GM23338 (cell line): ENCODE results near the gene EXOC4. TPM values are rescaled to one million over a fixed set of nuclear protein-coding genes. Genes with fewer than 3 reads are reported as not detected.

Experiments
- ATAC-seq: fragments of 200-7000 bp; cut with Tn5 transposase; 3 replicates; pipeline ENCODE4 v1.9.1; 2020
- DNase-seq: peaks from one replicate; pipeline ENCODE4 v3.0.0-alpha.2; 2015; ENCODE audit warnings: low spot score
- H2AFZ ChIP-seq: fragments of 200-600 bp; sonication (generic); 2 replicates; pipeline ENCODE4 v1.8.0; 2016; ENCODE audit warnings: antibody characterized with exemption, mild to moderate bottlenecking, moderate library complexity
- H3F3A ChIP-seq: fragments of 200-600 bp; sonication (generic); replicated peaks from 2 replicates; pipeline ENCODE4 v1.8.0; 2017; ENCODE audit warnings: antibody characterized with exemption, mixed run types, low read depth
- H3K27ac ChIP-seq: fragments of 200-600 bp; sonication (generic); 2 replicates; pipeline ENCODE4 v1.6.1; 2016; ENCODE audit warnings: low read depth
- H3K27me3 ChIP-seq: fragments of 200-600 bp; sonication (generic); 2 replicates; pipeline ENCODE4 v1.8.0; 2016; ENCODE audit warnings: mild to moderate bottlenecking, mixed run types, moderate library complexity; ENCODE audit not compliant: insufficient read depth
- H3K36me3 ChIP-seq: fragments of 200-600 bp; sonication (generic); 2 replicates; pipeline ENCODE4 v1.8.0; 2016; ENCODE audit warnings: mild to moderate bottlenecking; ENCODE audit not compliant: insufficient read depth
- H3K4me1 ChIP-seq: fragments of 200-600 bp; sonication (generic); 2 replicates; pipeline ENCODE4 v1.8.0; 2016; ENCODE audit warnings: mild to moderate bottlenecking, moderate library complexity; ENCODE audit not compliant: insufficient read depth
- H3K4me2 ChIP-seq: fragments of 200-600 bp; sonication (generic); 2 replicates; pipeline ENCODE4 v1.7.1; 2017; ENCODE audit warnings: mixed run types
- H3K4me3 ChIP-seq: fragments of 200-600 bp; sonication (generic); 2 replicates; pipeline ENCODE4 v1.6.1; 2016; ENCODE audit warnings: mixed run types
- H3K79me2 ChIP-seq: fragments of 200-600 bp; sonication (generic); replicated peaks from 2 replicates; pipeline ENCODE4 v1.8.0; 2017; ENCODE audit warnings: mild to moderate bottlenecking; ENCODE audit not compliant: insufficient read depth
- H3K9me2 ChIP-seq: fragments of 200-600 bp; sonication (generic); 2 replicates; pipeline ENCODE4 v1.8.0; 2017; ENCODE audit not compliant: insufficient read depth
- H4K20me1 ChIP-seq: fragments of 200-600 bp; sonication (generic); replicated peaks from 2 replicates; pipeline ENCODE4 v1.8.0; 2017; ENCODE audit warnings: mild to moderate bottlenecking; ENCODE audit not compliant: insufficient read depth
- H3K27ac Mint-ChIP-seq: 2 replicates; pipeline ENCODE4 v1.8.0; 2020; ENCODE audit warnings: inconsistent platforms, mild to moderate bottlenecking, moderate library complexity, mixed read lengths
- H3K27me3 Mint-ChIP-seq: 3 replicates; pipeline ENCODE4 v1.8.0; 2022; ENCODE audit warnings: low read depth, mild to moderate bottlenecking, moderate library complexity, mixed read lengths, inconsistent platforms; ENCODE audit not compliant: insufficient read depth, poor library complexity
- H3K36me3 Mint-ChIP-seq: 3 replicates; pipeline ENCODE4 v1.8.0; 2021; ENCODE audit warnings: low read depth, mild to moderate bottlenecking, inconsistent platforms, moderate library complexity, mixed read lengths
- H3K4me1 Mint-ChIP-seq: 3 replicates; pipeline ENCODE4 v1.8.0; 2020; ENCODE audit warnings: mild to moderate bottlenecking, inconsistent platforms, mixed read lengths
- H3K4me3 Mint-ChIP-seq: 3 replicates; pipeline ENCODE4 v1.8.0; 2021; ENCODE audit warnings: moderate library complexity, mild to moderate bottlenecking, inconsistent platforms, mixed read lengths
- H3K9me3 Mint-ChIP-seq: 3 replicates; pipeline ENCODE4 v1.8.0; 2020; ENCODE audit warnings: moderate library complexity, mild to moderate bottlenecking, inconsistent platforms, mixed read lengths
- CREB1 ChIP-seq: fragments of 250-450 bp; sonication (Bioruptor Pico); IDR thresholded peaks from 2 replicates; pipeline ENCODE4 v1.5.0; 2020; ENCODE audit warnings: low read depth, mild to moderate bottlenecking, moderate library complexity
- CTCF ChIP-seq, 2 experiments: fragments of 200-600 bp in 1 of 2; sonication (generic) in 1 of 2; conservative IDR thresholded peaks; 2 replicates each; pipeline versions ENCODE4 v1.5.1 to v1.6.1; 2016 to 2017; ENCODE audit warnings: antibody characterized with exemption in 2 of 2, low read depth in 2 of 2, mild to moderate bottlenecking in 2 of 2, moderate library complexity in 1 of 2
- ETS1 ChIP-seq: IDR thresholded peaks from 2 replicates; pipeline ENCODE4 v1.6.1; 2016; ENCODE audit warnings: antibody characterized with exemption
- EZH2 ChIP-seq: fragments of 200-600 bp; sonication (generic); IDR thresholded peaks from one replicate; pipeline ENCODE4 v1.8.0; 2017; ENCODE audit warnings: antibody characterized with exemption, mild to moderate bottlenecking, low read depth; ENCODE audit not compliant: unreplicated experiment
- EZH2phosphoT487 ChIP-seq: fragments of 200-600 bp; sonication (generic); IDR thresholded peaks from one replicate; pipeline ENCODE4 v1.8.1; 2018; ENCODE audit warnings: antibody characterized with exemption; ENCODE audit not compliant: unreplicated experiment
- JUNB ChIP-seq: IDR thresholded peaks from one replicate; pipeline ENCODE4 v1.6.1; 2016; ENCODE audit warnings: antibody characterized with exemption; ENCODE audit not compliant: unreplicated experiment
- NANOG ChIP-seq: IDR thresholded peaks from 2 replicates; pipeline ENCODE4 v1.6.1; 2016; ENCODE audit warnings: antibody characterized with exemption, borderline replicate concordance
- POLR2AphosphoS5 ChIP-seq: IDR thresholded peaks from 2 replicates; pipeline ENCODE4 v1.6.1; 2016; ENCODE audit warnings: antibody characterized with exemption, low read depth
- REST ChIP-seq: IDR thresholded peaks from one replicate; pipeline ENCODE4 v1.6.1; 2018; ENCODE audit warnings: antibody characterized with exemption; ENCODE audit not compliant: unreplicated experiment
- STAT1 ChIP-seq: IDR thresholded peaks from one replicate; pipeline ENCODE4 v1.6.1; 2016; ENCODE audit warnings: antibody characterized with exemption; ENCODE audit not compliant: unreplicated experiment
- ZNF114 ChIP-seq: fragments of 250-450 bp; sonication (Bioruptor Pico); IDR thresholded peaks from 2 replicates; pipeline ENCODE4 v1.5.0; 2020; ENCODE audit warnings: mild to moderate bottlenecking, moderate library complexity
- ZNF331 ChIP-seq: fragments of 250-450 bp; sonication (Bioruptor Pico); IDR thresholded peaks from 2 replicates; pipeline ENCODE4 v1.5.0; 2020; ENCODE audit warnings: low read depth, mild to moderate bottlenecking, moderate library complexity
- ZNF462 ChIP-seq: fragments of 250-450 bp; sonication (Bioruptor Pico); IDR thresholded peaks from 2 replicates; pipeline ENCODE4 v1.5.0; 2020; ENCODE audit warnings: mild to moderate bottlenecking, moderate library complexity
- polyA plus RNA-seq: library from polyadenylated mRNA; unstranded; fragments of >200 nt; fragmentation: Nextera tagmentation; extraction: Ambion mirVana; gene quantifications from 2 replicates; pipeline ENCODE4 v1.2.1, GENCODE V29; 2016
- total RNA-seq: library from RNA; depleted of rRNA; stranded (reverse); fragments of >200 nt; shearing (Covaris generic); gene quantifications from 2 replicates; pipeline ENCODE4 v1.2.3, GENCODE V29; 2014

The EXOC4 gene
- total and polyA plus RNA-seq, 2 experiments from 2014 or later, result 37.5 to 52.7 TPM

- no peak for ATAC-seq
- Mint-ChIP-seq H3K4me1 (peaks cover 20% of the 10 kb centered on the region), H3K27ac (no peak overlapping the region), H3K27me3 (no peaks in the 10 kb centered on the region), H3K4me3 (no peak overlapping the region), H3K36me3 (no peaks in the 10 kb centered on the region), H3K9me3 (no peaks in the 10 kb centered on the region)
- Histone ChIP-seq H3K27me3 (no peaks in the 10 kb centered on the region), H2AFZ (no peak overlapping the region), H3K4me3 (no peak overlapping the region), H3K4me1 (peaks cover 10% of the 10 kb centered on the region), H3K9me2 (no peaks in the 10 kb centered on the region), H3K36me3 (no peaks in the 10 kb centered on the region), H3K79me2 (no peaks in the 10 kb centered on the region), H3K27ac (no peak overlapping the region), H3K4me2 (no peak overlapping the region), H4K20me1 (no peaks in the 10 kb centered on the region), H3F3A (no peaks in the 10 kb centered on the region)
- TF ChIP-seq STAT1 (no peak), POLR2AphosphoS5 (no peak), ZNF462 (CRISPR knock-in tag) (no peak), ZNF114 (CRISPR knock-in tag) (no peak), EZH2 (no peak), JUNB (no peak), REST (no peak), ZNF331 (CRISPR knock-in tag) (no peak), EZH2phosphoT487 (no peak), NANOG (no peak), CREB1 (no peak), ETS1 (no peak), CTCF (conservative IDR thresholded peaks at IDR 0.05; ENCODE audit: low read depth in 2 of 2) (no peak)
- no peak for DNase-seq
These were observed 397.8 kb downstream of the EXOC4 start for GRCh38 chr7:133650487-133651300.
